A549 (cell line): ENCODE data around the gene KRT23.

Experiments used
- RAD21 ChIP-seq, 2 experiments: fragments of >200 bp in 1 of 2; sonication (Bioruptor Twin) in 1 of 2; formaldehyde crosslinking in 1 of 2; IDR thresholded peaks in 1 of 2; conservative IDR thresholded peaks in 1 of 2; 2 replicates in 1 of 2; 3 replicates in 1 of 2; pipeline ENCODE4 v1.6.1; 2012 to 2018; ENCODE audit warnings: inconsistent platforms in 1 of 2
- RFX5 ChIP-seq: fragments of 450-650 bp; IDR thresholded peaks from 2 replicates; pipeline ENCODE4 v1.7.1; 2014; ENCODE audit warnings: antibody characterized with exemption, mild to moderate bottlenecking, moderate library complexity

DNA sequence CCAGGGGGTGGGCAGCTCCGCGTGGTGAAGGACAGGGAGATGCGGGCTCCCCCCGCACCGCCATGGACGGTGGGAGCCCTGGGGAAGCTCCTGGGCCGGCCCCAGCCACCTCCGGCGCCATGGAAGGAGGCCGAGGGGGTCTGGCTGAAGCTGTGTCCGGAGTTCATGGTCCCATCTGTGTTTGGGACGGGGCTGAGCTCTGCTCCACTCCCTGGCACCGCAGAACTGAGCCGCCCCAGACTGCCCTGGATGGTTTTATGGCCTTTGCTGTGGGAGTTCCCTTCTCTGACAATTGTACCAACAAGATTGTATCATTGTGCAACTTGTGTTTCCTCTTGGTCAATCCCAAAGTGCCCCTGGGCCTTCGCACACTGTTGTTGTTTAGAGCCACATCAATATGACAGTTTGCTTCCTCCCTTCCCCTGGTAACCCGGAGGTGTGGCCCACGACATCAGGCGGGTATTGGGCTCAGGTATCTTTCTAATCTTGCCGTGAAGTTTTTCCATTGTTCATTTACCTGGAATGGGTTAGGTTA, 942 bp downstream of the KRT23 start:
- TF ChIP-seq RFX5 (no peak), RAD21 (conservative IDR thresholded peaks at IDR 0.05 in 1 of 2, IDR thresholded peaks at IDR 0.05 in 1 of 2) (no peak)
